HuH-7 (cell line): ENCODE measurements around the gene TRIM22.
"Not testable (repeated sequence)": the region's sequence is repeated elsewhere in the genome, so short reads cannot be mapped to it uniquely, and the experiment has no call there.

Experiments used
- DNase-seq: peaks from one replicate; pipeline ENCODE4 v3.0.0; 2011; ENCODE audit warnings: low spot score

The TRIM22 gene

DNA sequence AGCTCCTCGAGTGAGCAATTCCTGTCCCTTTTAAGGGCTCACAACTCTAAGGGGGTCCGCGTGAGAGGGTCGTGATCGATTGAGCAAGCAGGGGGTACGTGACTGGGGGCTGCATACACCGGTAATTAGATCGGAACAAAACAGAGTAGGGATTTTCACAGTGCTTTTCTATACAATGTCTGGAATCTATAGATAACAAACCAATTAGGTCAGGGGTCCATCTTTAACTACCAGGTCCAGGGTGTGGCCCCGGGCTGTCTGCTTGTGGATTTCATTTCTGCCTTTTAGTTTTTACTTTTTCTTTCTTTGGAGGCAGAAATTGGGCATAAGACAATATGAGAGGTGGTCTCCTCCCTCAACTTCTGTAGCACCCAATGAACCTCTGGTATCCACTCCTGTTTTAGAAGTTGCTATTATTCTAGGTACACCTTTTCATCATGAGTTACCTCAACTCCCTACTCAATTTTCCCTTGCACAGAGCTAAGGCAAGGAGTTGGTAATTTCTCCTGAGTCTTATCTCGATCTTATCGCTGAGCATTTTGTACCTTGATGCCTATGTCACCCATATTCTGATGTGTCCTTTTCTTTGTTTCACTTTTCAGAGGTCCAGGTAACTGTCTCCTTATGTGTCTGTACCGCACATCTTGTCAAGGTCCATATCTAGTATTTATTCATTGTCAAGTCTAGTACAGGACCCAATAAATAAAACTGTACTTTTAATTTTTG lies 1.8 kb downstream of the TRIM22 start:
- DNase-seq, result not testable (repeated sequence)

DNA sequence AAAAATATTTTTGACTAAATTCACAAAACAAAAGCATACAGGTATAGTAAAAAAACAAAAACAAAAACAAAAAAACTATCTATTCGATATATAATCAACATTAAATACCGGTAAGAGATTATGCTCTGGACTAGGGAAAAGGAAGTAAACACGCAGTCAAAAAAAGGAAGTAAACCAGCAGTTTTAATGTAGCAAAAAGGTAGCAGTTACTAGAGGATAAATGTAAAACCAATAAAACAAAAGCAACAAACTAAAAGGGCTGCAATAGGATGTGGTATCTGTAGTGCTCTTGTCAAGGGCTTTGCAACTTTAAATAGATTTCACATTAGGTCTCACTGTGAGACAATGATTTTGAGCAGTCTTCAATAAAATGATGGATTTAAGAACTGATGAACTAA lies 2.4 kb downstream of the TRIM22 start:
- no peak for DNase-seq

DNA sequence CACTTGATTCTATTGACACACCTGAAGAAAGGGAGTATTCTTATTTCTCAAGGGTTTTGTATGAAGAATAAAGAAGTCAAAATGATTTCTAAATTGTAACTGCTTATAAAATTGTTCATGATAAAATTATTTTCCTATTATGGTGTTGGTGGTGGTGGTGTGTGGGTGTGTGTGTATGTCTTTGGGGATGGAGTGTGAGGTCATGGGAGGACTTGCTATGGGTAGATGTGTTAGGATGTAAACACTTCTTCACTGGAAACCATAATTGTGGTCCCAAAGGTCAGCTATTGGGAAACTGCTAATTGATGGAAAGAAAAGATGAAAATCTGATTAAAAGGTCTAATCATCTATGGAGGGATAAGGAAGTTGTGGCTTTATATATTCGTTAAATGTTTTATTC lies 5.1 kb downstream of the TRIM22 start:
- no peak for DNase-seq

DNA sequence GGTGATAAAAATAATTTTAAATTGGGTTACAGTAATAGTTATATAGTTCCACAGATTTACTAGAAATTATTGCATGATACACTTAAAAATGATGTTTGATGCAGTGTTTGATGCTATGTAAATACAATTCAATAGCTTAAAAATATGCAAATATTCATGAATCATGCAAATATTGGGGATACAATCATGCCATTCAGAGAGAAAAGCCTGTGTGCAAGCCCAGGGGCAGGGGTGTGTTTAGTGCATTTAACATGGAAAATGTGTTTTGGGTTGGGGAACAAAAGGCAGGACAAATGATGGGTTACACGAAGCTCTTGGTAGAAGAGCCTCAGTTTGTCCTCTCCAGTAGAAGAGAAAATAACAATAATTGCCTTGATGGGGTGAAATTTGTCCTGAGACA lies 6.0 kb downstream of the TRIM22 start:
- no peak for DNase-seq

DNA sequence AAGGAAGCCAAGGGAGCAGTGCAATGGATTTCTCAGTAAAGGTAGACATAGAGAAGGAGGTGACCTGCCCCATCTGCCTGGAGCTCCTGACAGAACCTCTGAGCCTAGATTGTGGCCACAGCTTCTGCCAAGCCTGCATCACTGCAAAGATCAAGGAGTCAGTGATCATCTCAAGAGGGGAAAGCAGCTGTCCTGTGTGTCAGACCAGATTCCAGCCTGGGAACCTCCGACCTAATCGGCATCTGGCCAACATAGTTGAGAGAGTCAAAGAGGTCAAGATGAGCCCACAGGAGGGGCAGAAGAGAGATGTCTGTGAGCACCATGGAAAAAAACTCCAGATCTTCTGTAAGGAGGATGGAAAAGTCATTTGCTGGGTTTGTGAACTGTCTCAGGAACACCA lies 6.6 kb downstream of the TRIM22 start:
- DNase-seq, result no peak

DNA sequence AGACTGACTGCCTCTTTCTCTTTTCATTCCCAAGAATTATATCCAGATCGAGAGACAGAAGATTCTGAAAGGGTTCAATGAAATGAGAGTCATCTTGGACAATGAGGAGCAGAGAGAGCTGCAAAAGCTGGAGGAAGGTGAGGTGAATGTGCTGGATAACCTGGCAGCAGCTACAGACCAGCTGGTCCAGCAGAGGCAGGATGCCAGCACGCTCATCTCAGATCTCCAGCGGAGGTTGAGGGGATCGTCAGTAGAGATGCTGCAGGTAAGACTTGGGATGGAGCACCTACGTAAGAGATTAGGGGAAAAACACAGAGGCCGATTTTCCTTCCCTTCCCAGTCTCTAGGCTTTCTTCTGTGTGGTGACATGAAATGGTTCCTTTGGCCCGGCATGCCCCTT lies 8.7 kb downstream of the TRIM22 start:
- DNase-seq, result no peak

DNA sequence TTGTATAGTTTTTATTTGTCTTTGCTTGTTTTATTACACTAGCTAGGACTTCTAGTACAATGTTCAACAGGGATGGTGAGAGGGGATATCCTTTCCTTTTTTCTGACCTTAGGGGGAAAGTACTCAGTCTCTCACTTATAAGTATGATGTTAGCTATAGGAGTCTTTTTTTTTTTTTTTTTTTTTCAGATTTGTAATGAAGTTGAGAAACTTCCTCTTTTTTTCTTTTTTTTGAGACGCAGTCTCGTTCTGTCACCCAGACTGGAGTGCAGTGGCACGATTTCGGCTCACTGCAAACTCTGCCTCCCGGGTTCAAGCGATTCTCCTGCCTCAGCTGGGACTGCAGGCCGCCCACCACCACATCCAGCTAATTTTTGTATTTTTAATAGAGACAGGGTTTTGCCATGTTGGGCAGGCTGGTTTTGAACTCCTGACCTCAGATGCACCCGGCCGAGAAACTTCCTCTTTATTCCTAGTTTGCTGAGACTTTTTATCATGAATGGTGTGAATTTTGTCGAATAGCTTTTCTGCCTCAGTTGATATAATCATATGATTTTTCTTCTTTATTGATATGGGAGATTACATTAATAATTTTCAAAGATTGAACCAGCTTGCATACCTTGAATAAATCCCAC lies 10.9 kb downstream of the TRIM22 start:
- no peak for DNase-seq

DNA sequence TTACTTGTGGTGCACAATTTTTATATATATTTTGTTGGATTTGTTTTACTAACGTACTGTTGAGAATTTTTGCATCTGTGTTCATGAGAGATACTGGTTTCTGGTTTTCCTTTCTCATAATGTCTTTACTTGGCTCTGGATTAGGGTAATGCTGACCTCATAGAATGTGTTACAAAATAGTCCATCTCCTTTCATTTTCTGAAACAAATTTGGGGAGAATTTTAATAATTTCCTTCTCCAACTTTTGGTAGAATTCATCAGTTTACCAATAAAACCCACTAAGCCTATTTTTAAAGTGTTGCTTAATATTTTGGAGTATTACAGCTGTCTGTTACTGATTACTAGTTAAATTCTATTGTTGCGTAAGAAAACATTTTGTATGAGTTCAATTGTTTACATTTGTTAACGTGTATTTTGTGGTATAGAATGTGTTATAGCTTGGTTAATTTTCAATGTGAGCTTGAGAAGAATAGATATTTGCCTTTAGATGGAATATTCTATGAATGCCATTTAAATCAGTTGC lies 11.5 kb downstream of the TRIM22 start:
- DNase-seq, result no peak

DNA sequence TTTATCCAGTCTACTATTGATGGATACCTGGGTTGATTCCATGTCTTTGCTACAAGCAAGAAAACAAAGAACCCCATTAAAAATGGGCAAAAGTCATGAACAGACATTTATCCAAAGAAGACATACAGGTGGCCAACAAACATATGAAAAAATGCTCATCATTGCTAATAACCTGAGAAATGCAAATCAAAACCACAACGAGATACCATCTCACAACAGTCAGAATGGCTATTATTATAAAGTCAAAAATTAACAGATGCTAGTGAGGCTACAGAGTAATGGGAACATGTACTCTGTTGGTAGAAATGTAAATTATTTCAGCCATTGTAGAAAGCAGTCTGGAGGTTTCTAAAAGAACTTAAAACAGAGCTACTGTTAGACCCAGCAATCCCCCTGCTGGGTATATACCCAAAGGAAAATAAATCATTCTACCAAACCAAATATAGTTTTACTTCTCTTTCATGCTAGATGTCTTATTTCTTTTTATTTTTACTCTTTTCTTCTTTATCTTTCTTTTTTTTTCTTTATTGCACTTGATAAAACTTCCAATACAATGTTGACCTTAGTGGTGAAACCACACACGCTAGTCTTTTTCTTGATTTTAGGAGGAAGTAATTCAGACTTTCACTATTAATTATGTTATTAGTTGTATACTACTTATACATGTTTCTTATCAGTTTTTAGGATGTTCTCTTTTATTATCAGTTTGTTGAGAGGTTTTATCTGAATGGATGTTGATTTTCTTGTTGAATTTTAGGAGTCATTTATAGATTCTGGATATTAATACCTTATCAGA lies 14.3 kb downstream of the TRIM22 start:
- no peak for DNase-seq

DNA sequence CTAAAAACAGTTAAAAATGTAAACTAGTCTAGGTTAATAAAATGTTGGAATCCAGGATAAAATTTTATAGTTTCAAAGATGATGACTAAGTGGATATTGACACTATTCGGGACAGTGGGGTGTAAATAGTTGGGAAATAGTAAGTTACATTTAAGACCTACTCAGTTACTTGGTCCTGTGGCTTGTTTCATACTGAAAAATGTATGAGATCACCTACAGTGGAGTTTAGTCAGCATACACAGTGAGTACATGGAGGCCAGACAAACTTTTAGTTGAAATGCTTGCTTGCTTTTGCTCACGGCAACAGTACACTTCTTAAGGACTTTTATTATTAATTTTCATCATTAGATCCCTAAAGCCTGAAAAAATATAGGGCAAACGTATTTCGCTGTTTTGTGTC lies 16.1 kb downstream of the TRIM22 start:
- DNase-seq, result no peak

DNA sequence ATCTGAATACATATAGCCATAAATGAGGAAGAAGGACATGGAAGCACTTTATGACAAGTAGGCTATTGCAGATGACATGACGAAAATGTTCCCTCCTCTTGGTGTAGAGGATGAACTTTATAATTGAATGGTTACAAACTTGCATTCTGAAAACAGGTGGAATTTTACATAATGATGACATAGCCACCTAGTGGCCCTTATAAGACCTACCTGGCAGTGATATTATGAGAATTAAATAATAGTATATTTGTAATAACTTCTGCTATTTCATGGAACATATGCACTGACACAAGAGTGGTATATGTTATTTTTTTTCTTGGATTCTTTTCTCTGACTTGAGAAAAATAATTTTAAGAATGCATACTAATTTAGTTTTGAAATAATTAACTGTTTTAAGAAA lies 22.9 kb downstream of the TRIM22 start:
- no peak for DNase-seq

DNA sequence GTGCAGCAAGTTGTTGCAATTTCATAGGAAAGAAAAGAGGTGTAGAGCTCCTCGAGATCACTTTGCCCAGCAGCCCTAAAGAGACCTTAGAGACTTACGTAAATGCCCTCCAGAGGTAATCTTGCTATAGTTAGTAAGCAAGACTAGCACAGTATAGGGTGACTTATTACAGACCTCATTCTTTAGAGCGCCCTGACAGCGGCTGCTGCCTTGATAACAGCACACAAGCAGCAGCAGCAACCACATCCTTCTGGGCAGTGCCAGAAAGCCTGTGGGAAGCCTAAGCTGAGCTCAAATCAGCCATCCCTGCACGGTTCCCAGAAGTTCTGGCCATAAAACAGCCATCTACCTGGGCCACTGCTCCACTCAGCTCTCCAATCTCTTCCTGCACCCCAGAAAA lies 24.1 kb downstream of the TRIM22 start:
- DNase-seq, result no peak

DNA sequence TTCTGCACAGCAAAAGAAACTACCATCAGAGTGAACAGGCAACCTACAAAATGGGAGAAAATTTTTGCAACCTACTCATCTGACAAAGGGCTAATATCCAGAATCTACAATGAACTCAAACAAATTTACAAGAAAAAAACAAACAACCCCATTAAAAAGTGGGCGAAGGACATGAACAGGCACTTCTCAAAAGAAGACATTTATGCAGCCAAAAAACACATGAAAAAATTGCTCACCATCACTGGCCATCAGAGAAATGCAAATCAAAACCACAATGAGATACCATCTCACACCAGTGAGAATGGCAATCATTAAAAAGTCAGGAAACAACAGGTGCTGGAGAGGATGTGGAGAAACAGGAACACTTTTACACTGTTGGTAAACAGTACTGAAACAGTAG lies 26.9 kb downstream of the TRIM22 start:
- DNase-seq, result not testable (repeated sequence)

DNA sequence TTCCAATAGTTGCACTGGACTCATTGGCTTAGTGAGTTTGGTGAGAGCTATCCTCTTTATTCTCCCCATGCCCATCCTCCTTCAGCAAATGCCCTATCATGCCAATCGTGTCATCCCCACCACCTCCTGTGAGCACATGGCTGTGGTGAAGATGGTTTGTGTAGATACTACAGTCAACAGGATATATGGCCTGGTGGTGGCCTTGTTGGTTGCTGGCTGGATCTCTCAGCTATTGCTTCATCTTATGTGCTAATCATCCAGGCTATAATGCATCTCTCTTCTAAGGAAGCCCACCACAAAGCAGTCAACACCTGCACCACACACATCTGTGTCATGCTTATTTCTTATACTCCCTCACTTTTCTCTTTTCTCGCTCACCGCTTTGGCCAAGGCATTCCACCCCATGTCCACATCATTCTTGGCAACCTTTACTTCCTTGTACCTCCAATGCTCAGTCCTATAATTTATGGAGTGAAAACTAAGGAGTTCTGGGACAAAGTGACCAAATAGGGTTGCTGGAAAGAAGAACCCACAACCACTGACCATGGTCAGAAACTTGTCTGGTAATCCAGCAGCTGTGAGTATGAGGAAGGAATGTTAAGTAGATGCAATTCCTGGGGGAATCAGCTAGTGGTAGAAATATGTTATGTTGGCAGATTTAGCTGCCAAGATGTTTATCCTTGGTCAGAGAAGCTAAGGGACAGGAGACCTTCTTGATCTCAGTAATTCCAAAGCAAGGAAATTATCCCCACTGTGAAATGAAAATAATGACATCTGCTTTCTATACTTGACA lies 30.3 kb downstream of the TRIM22 start:
- no peak for DNase-seq

DNA sequence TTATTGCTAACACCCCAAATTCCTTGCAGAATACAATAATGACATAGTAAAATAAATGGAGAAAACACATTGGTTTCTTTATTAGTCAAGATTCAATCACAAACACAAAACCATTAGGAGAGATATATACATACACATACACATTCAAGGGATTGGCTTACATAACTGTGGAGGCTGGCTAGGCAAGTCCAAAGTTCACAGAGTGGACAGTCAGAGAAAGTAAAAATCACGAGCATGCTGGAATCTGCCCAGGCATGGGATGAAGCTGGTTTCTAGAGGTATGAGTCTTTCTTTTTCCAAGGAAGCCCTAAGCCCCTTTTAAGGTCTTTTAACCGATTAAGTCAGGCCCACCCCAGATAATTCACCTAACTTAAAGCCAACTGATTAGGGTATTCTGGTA lies 33.0 kb downstream of the TRIM22 start:
- peak; percentile 6 for DNase-seq

DNA sequence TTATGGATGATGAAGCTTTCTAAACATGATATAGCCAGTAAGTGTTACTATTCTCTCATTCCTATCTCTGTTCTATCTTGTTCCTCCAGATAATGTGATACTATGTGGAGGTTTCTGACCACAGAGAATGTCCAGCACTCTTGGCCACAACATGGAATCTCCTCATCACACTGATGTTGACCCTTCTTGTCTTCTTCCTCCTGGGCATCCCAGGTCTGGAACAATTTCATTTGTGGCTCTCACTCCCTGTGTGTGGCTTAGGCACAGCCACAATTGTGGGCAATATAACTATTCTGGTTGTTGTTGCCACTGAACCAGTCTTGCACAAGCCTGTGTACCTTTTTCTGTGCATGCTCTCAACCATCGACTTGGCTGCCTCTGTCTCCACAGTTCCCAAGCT lies 36.8 kb downstream of the TRIM22 start:
- DNase-seq, result no peak

DNA sequence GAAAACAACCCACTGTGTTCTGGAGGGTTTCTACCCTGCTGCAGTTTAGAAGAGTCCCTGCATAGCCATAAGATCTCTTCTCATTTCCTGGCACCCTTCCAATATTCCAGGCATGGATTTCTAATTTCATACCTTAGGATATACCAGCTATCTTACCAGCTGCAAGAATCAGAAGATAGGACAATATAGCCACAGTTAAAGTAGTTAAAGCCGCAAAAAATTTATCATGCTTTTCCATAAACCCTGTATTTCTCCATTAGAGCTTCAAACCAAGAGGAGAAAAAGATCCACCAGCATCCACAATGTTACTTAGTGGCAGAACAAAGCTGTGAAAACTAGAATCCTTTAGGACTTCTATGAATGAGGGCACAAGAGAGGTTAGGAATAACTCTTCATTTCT lies 38.1 kb downstream of the TRIM22 start:
- DNase-seq, result no peak

DNA sequence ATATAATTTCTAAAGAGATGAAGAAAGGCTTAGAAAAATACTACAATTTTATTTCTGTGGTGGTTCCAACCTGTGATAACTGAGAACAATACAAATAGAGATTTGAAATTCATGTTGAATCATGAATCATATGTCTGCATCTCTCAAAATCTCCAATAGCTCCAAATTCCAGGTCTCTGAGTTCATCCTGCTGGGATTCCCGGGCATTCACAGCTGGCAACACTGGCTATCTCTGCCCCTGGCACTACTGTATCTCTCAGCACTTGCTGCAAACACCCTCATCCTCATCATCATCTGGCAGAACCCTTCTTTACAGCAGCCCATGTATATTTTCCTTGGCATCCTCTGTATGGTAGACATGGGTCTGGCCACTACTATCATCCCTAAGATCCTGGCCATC lies 46.8 kb downstream of the TRIM22 start, which contains the start of gene OR56B1:
TSS of gene OR56B1 (plus strand) at position 53 of the 400 bp plus-strand sequence. CDS start at position 122, 69 bp downstream.
- no peak for DNase-seq

DNA sequence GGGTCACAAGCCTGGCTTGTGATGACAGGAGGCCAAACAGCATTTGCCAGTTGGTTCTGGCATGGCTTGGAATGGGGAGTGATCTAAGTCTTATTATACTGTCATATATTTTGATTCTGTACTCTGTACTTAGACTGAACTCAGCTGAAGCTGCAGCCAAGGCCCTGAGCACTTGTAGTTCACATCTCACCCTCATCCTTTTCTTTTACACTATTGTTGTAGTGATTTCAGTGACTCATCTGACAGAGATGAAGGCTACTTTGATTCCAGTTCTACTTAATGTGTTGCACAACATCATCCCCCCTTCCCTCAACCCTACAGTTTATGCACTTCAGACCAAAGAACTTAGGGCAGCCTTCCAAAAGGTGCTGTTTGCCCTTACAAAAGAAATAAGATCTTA lies 47.5 kb downstream of the TRIM22 start:
- no peak for DNase-seq

DNA sequence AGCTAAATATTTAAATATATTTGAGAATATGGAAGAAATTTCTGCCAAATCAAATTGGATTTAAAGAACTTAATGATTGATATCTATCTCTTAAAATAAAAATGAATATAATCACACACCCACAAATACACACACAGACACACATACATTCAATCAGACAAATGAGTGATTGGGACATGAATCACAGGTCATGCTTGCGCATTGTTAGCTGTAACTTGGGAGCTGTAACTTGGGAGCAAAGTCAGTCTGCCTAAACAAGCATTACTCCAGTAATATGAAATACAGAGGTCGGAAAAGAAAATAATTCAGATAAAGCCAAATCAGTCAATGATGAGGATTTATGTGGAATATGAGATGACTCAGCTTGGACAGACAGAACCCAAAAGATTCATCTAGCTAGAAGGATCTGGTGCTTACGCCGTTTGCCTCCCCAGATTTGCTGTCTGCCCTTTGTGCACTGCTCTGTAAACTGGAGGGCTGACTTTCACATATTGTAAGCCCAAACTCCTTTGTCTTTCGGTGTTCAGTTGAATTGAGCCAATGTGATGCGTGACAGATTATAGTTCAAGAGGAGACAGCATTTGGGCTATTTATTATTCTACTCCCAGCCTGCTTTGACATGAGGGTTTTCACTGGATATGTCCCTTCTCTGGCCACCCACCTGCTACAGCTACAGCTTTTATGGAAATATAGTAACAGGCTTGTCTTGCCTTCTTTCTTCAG lies 48.2 kb downstream of the TRIM22 start:
- no peak for DNase-seq

DNA sequence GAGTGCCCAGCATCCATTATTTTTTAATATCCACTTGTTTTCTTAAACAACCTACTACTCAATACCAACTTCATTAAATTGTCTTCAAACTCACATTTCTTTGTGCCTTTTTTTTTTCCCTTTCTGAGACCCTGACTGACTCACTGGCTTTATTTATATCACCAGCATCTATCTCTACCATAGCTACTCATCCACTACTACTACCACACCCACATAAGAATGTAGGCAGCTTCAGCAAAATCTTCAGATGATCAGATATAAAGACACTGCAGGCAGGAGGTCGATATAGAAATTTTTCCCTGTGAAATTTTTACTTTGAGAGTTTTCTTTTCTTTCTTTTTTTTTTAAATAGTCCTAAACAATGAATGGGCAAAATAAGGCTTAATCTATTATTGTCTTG lies 48.8 kb downstream of the TRIM22 start:
- no peak for DNase-seq
